Activated CD8-positive, alpha-beta memory T cell treated with anti-CD3 and anti-CD28 coated beads for 1 hour (primary cell): ENCODE data around the gene MRPS16.
"Not testable (repeated sequence)": the region's sequence is repeated elsewhere in the genome, so short reads cannot be mapped to it uniquely, and the experiment has no call there.

Experiments used
- DNase-seq, 2 donors: peaks; one replicate each; pipeline ENCODE4 v3.0.0-alpha.2; 2020; ENCODE audit warnings: low read depth in 1 of 2; ENCODE audit errors: extremely low read depth in 1 of 2

Gene MRPS16

DNA sequence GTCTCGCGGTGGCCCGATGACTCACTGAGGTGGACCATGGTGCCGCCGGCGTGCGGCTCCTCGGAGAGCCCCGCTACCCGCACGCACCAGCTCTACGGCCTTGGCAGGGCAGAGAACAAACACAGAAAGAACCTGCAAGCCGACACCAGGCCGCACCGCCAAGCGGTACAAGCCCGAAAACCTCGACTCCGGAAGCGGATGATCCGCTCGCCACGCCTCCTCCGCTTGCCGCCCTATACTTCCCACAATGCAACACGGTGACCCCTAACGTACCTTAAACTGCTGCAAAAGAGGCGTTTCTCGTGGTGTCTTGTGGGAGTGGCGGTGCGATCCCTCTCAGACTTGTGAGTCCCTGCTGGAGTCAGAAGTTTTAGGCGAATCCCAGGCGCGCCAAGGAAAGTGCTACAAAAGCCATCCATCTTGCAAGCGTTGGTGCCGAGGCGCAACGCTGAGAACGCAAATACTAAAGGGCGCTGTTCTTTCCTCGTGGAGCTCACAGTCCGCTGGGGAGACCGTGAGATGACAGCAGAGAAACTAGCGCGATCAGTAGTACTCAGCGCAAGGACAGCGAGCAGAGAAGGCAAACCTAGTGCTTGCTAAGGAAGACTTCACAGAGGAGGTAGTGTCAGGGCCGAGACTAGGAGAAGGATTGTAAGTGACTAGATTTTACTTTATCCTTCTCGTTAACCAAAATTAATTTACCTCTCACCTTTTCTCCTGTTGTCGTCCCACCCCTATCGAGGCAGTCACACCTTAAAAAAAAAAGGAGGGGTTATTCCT lies at the start of gene MRPS16:
Gene MRPS16 (minus strand): TSS at position 200 of the 780 bp plus-strand sequence. CDS start 162 bp downstream, at position 38.
- peak; percentile 80 for DNase-seq

DNA sequence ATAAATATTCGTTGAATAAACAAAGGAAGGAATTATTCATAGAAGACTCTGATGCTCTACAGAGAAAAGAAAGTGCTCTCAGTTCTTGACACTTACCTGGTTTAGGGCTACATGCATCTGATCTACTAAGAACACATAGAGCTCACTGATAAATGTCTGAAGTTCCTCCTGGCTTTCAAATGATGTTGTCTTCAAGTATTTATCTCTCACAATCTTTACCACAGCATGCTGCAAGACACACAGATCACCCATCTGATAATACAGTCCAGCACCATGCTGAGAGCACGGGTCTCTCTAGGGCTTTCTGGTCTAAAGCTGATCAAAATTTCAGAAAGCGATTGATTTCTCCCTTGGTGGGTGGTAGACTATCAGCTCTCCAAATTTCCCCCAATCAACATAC lies 44.5 kb upstream of the MRPS16 start:
- no peak for DNase-seq

DNA sequence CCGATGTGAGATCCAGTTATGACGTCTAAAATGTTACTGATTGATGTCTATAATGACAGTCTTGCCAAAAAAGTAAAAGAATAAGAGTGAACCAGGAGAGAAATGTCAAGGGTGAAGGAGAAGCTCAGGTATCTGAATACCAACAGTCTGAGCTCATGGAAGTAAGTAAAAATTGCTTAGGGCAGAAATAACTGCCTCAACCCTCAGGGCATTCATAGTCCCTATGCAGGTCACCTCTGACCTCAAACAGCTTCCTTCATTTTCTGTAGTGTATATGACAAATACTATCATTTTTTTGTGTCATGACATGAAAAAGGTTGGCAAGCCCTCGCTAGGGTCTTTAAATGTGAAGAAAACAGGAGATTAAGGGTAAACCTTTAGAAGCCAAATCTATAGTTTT lies 41.0 kb upstream of the MRPS16 start:
- no peak for DNase-seq

DNA sequence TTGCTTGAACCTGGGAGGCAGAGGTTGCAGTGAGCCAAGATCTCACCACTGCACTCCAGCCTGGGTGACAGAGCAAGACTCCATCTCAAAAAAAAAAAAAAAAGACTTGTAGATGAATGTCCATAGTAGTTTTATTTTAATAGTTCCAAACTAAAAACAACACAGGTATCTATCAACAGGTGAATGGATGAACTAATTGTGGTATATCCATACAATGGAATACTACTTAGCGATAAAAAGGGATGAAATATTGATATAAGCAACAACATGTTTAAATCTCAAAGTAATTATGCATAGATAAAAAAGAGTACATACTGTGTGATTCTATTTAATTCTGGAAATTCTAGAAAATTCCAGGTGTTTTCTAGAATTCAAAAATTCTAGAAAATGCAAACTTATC lies 37.5 kb upstream of the MRPS16 start:
- DNase-seq = no peak

DNA sequence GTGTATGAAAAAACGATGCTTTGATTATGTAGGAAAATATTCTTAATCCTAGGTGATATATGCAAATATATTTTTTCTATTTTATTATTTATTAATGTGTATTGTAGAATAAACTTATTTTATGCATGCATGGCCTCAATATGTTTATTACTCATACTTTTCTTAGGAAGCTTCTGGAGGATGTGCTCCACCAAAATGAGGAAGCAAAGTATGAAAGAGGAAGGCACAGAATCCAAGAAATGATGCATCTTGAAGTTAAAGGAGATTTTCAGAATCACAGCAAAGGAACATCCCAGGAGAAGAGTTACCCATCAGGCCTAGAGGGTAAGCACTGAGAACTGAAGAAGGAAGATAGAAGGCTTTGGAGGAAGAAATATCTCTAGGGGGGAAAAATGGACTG lies 35.0 kb upstream of the MRPS16 start:
- no peak for DNase-seq

DNA sequence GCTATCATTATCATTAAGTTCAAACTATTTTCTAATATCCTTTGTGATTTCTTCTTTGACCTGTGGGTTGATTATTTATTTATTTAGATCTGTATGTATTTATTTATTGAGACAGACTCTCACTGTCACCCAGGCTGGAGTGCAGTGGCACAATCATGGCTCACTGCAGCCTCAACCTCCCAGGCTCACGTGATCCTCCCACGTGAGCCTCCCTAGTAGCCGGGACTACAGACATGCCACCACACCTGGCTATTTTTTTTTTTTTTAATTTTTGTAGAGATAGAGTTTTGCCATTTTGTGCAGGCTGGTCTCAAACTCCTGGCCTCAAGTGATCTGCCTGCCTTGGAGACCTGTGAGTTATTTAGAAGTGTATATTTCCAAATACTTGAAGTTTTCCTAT lies 28.7 kb upstream of the MRPS16 start:
- DNase-seq = no peak

DNA sequence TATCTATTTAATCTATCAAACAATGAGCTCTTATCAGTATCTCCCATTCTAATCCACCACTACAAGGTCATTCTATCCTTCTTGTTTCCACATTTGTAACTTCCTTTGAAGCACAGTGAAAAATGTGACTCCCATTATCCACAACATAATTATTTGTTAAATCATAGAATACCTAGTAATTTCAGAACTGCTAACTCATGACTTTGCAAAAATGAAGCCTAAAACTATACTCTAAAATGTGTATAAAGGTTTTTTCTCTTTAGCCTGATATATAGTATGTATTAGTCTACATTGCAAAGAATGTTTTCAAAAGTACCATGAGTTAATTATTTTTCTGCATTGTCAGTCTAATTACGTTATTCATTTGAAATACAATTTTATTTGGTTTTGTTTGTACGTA lies 12.0 kb upstream of the MRPS16 start:
- DNase-seq = no peak

DNA sequence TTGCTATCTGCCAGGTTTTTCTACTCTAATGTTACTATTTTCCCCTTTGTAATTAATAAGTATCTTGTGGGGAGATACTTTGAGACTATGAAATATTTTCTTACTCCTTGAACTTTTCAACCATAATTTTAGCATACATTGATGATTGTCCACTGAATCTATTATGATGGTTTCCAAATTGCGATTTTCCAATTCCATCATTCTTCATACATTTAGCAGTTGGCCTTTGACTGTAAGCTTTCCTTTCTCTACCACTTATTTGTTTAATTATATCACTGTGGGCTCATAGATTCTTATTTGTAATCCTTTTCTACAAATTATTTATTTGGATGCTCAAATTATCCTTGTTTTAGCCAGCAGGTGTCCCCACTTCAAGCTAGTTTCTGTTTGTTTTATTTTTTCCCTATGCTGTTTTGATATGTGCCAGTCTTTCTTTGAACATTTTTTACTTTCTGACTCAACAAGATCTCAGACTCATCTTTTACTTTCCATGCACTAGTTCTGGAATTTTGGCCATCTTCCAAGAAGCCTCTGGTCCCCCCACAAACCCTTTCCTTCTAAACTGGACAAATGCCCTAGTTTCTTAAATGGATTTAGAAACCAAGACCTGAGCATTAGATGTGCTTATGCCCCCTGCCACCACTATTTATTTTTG lies 11.4 kb upstream of the MRPS16 start:
- DNase-seq = no peak

DNA sequence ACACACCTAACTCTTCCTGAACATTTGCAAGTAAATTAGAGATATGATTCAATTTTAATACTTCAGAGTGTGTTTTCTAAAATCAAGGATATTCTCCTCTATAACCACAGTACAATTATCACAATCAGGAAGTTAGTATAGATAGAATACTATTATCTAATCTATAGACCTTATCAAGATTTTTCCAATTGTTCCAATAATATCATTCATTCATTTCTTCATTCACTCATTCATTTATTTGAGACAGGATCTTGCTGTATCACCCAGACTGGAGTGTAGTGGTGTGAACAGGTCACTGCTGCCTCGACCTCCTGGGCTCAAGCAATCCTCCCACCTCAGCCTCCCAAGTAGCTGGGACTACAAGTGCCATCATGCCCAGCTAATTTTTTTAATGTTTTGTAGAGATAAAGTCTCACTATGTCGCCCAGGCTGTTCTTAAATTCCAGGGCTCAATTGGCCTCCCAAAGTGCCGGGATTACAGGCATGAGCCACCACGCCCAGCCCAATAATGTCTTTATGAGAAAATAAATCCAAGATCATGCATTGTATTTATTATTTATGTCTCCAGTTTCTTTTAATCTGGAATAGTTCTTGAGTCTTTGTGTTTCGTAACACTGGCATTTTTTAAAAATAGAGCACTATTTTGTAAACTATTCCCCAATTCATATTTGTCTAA lies 10.6 kb upstream of the MRPS16 start:
- no peak for DNase-seq

DNA sequence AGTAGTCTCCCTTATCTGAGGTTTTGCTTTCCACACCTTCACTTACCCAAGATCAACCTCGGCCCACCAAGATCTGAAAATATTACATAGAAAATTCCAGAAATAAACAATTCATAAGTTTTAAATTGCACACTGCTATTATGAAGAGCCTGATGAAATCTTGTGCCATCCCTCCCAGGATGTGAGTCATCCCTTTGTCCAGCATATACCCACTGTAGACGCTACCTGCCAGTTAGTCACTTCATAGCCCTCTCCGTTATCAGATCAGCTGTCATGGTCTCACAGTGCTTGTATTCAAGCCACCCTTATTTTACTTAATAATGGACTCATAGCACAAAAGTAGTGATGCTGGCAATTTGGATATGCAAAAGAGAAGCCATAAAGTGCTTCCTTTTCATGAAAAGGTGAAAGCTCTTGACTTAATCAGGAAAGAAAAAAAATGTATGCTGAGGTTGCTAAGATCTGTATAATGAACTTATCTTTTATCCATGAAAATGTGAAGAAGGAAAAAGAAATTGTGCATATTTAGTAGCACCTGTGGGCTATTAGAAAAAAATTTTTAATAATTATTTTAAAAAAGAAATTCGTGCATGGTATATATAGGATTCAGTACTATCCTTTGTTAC lies 9.8 kb upstream of the MRPS16 start:
- no peak for DNase-seq

DNA sequence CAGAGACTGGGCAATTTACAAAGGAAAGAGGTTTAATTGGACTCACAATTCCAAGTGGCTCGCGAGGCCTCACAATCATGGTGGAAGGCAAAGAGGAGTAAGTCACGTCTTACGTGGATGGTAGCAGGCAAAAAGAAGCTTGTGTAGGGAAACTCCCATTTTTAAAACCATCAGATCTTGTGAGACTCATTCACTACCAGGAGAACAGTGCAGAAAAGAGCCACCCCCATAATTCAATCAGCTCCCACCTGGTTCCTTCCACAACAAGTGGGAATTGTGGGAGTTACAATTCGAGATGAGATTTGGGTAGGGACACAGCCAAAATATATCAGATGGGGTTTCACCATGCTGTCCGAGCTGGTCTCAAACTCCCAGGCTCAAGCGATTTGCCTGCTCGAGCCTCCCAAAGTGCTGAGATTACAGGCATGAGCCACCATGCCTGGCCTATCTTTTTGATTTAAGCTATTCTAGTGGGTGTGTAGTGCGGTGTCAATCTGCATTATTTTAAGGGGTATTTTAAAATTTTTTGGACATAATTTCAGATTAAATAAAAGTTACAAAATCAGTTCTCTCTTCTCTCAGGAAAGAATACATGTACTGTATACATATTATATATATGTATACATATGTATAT lies 9.0 kb upstream of the MRPS16 start:
- no peak for DNase-seq

DNA sequence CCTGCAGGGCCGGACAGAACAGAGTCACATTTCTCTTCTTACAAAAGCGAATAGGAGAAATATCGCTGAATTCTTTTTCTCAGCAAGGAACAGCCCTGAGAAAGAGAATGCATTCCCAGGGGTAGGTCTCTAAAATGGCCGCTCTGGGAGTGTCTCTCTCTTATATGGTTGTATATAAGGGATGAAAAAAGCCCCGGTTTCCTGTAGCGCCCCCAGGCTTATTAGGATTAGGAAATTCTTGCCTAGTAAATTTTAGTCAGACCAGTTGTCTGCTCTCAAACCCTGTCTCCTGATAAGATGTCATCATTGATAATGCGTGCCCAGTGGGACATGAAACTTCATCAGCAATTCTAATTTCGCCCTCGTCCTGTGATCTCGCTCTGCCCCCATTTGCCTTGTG lies 6.2 kb upstream of the MRPS16 start:
- DNase-seq = not testable (repeated sequence)

DNA sequence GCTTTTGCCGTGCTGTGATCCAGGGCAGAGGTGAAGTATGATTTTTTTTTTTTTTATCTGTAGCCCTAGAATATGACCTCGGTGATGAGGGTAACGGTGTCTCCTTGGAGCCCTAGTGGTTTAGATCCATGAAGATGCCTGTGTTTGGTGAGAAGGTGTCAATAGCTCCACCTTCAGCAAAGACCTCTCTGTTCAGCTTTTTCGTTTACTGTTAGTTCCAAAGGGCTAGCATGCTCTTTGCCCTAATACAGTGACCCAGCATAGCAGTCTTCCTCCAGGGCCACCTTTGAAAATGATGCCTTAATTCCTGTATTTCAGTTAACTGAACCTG lies 746 bp upstream of the MRPS16 start:
- DNase-seq = no peak

DNA sequence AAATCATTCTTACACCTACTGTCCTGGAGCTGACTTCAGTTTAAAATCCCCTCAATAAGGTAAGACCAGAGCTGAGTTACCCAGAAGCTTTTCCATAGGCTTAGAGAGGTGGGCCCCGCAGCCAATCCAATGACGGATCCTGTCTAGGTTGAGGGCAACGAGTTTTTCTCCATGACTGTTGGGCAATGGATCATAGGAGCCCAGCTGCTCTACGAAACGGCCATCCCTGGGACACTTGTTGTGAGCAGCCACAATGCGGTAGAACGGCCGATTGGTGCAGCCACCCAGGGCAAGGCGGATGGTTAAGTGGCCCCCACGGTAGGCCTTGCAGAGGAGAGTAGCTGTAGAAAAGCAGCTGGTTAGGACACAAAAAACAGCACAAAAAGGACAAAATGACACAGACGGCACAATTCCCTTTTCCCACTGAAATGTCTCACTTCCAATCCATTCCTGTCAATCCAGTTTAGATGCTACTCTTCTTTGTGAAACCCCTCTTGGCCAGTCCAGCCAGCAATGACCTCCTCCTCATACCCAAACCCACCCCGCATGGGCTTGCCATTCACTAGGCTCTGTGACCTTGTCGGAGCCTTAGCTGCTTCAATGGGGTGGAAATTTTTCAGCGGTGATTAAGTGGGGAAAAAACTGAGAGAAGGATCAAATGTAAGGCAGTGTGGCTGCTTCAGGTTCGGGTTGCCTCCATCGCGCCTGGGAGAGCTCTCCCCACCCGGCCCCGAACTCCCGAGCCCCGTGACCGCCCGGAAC lies 580 bp downstream of the MRPS16 start:
- DNase-seq = no peak

DNA sequence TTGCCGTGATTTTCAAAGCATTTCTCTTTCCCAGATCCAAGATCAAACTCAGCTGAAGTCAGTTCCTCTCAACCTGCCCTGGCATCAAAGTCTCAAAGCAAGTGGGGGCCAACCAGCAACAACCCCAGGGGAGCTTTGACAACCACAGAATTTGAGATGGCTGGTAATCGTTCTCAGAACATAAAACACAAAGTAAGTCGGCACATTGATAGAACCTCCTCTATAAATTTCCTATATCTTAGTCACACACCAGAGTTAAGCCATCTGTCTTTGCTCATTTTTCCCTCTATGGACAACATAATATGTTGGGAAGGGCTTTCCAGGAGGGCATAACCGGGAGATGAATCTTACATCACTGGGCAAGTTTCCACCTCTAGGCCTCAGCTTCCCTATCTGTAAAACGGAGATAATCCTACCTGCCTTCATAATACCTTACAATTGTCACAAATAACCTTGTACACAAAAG lies 4.2 kb downstream of the MRPS16 start:
- DNase-seq = no peak

DNA sequence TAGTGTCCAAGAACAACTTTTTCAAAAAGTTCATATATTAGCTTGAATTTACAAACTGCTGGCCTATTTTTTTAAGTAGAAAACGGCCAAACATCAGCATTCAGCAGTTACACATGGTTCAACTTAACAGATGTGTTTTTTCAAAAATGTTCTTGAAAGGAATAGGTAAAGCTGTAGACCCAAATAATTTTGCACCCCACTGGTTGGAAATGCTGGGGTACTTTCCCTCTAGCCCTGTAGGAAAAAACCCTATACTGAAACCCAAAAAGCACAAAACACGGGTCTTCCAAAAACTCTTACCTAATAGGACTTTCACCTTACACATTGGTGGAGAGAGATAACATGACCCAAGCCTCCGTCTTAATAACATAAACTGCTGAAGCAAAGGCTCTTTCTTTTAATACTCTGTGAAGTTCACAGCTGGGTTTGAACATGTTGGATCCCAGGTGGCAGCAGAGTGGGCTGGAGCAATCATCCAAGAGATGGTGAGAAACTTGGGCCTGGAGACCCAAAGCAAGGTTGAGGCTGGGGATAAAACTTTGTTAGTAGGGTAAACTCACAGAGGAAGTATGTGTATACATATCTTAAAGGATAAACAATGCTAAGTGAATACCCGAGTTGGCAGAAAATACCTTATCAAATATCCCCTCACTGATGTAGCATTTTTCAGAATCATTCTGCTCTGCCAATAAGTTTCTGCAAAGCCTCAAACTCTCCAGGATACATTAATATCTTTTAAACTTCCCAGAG lies 4.8 kb downstream of the MRPS16 start:
- DNase-seq = no peak

DNA sequence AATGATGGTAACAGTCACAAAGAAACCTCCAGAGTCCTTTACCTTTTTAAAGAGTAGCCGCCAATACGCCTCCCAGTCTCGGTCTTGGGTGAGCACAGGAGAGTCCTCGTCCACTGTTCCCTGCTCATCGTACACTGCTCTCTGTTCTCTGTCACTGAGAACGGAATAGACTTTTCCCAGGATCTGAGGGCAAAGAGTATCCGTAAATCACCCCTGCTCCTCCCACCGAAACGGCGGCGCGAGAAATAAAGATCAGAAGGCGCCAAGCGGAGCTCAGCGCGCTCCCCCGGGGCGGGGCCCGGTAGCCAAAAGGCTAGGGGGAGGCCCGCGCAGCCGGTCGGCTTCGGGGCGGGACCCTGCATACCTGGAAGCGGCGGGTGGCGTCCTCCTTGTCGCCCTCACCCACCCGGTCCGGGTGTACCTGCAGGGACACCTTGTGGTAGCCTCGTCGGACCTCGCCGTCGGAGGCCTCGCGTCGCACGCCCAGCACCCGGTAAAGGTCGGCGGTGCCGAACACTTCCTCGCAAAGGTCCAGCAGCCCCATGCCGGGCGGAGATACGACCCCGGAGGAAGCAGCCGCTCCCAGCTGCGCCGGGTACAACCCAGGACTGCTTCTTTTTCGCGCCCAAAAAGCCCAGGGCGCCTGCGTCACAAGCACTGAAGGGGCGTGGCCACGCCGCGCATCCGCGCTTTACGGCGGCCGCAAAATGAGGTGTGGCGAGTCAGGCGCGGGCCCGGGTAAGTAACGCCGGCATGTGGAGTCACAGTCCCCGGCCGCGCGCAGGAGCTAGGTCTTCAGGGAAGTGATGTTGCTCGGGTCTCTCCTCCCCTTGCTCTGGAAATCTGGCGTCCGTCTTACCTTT lies 5.6 kb downstream of the MRPS16 start, which contains the start of gene DNAJC9:
Gene DNAJC9 (minus strand): TSS at position 610 of the 863 bp plus-strand sequence. CDS start 66 bp downstream, at position 544.
- DNase-seq = peak; percentile 84 to 96

DNA sequence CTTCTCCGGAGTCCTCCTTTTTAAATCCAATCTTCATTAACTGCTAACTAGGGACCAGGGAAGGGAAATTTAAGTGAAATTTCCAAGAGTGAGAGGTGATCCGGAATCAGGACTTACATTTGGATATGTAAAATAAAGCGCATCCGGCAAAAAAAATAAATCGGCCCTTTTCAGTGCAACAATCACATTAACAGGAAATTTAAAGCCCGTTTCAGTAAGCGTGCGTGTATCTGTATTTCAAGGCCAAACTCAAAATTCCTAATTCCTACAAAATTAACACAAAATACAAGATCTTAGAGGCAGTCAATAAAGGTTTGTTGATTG lies 6.2 kb downstream of the MRPS16 start:
- no peak for DNase-seq
